Putamen (tissue), 1 donor: ENCODE measurements around the gene MTFMT.

Experiments
- DNase-seq: peaks from one replicate; pipeline ENCODE4 v3.0.0-alpha.2; 2016; ENCODE audit warnings: low spot score

MTFMT gene

DNA sequence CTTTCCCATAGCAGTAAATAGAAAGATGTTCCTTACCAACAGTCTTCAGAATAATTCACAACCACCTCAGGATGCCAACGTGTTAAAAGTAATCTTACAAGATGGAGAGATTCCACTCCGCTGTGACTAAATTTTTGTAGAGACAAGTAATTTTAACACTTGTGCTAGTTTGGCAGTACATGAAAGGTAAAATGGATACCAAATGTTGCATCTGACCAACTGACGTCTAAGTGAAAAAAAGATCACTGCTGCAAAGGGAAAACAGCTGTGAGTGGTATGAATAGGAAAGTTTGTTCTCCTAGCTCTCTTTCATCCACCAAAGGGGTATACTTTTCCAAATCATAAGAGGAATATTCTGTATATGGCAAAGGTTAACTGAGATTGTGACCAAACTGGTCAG, 42.3 kb downstream of the MTFMT start:
- DNase-seq = no peak

DNA sequence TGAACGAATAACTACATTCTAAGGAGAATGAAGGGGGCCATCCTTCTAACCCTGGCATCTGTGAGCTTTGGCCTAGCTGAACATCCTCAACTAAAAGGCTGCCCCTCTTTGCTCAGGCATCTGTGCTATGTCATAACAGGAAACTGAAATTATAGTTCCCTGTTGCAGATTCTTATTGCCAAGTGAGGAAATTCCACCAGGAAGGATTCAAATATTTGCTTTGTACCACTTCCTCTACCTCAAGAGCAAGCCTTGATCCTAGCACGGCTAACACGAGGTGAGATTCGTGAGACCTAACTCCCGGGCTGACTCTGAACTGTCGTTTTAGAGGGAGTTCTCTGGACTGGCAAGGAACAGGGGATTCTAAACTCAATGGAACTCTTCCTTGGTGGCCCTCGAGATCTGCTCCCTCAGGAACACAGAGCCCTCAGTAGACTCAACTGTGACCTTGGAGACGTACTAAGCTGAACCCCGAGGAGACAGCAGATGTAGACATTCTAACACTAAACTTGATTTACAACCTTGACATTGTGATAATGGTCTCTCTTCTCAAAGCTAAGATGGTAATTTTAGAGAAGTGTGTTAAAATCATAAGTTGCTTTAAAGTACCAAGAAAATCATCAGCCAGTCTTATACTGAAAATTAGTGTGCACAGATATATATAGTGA, 43.9 kb downstream of the MTFMT start:
- no peak for DNase-seq

DNA sequence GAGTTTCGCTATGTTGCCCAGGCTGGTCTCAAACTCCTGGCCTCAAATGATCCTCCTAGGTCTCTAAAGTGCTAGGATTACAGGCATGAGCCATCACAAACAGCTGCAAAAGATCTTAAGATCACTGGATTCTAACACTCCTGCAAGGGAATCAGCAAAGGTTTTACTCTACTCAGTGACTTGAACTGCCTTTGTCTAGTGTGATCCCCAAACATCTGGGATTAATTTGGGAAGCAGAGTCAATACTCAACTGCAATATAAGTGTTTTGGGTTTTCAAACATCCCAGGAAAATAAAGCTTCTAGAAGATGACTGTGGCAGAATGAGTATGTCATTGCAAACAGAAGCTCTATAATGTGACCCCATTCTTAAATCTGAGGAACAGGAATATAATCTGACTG, 47.0 kb downstream of the MTFMT start:
- DNase-seq = no peak

DNA sequence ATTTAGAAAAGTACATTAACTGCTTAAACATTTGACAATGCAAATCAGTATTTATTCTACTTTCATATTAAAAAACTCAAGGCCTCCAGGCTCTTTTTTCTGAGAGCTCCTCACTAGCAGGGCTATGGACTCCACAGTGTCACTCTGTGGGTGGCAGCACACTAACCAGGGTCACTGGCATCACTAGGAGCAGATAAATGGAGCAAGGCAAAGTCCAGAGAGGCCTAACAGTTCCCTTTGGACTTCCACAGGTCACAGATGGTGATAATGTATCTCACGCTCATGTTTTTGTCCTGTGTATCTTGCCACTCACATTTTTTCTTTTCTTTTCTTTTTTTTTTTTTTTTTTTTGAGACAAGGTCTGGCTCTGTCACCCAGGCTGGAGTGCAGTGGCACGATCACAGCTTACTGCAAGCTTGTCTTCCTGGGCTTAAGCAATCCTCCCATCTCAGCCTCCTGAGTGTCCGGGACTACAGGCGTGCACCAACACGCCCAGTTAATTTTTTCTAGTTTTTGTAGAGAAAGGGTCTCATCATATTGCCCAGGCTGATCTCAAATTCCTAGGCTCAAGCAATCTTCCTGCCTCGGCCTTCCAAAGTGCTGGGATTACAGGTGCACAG, 47.5 kb downstream of the MTFMT start:
- no peak for DNase-seq

DNA sequence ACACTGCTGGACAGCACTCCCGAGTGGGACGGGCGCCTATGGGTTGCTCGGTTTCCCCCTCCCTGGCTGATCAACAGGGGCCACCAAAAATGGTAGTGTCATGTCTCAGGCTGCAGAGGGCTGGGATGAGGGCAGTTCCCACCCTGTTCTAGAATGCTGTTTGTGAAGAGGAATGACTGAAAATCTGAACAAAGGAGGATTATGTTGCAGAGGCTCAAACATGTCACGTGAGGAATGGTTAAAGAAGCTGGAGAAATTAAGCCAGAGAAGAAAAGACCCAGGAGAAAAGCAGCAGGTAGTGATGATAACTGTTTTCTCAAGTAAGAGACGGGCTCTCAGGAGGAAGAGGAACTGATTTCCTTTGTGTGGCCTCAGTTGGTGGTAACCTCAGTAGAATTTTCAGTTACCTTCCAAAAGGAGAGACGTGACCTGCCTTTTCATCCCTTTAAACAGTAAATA, 50.2 kb downstream of the MTFMT start:
- peak; percentile 22 for DNase-seq

DNA sequence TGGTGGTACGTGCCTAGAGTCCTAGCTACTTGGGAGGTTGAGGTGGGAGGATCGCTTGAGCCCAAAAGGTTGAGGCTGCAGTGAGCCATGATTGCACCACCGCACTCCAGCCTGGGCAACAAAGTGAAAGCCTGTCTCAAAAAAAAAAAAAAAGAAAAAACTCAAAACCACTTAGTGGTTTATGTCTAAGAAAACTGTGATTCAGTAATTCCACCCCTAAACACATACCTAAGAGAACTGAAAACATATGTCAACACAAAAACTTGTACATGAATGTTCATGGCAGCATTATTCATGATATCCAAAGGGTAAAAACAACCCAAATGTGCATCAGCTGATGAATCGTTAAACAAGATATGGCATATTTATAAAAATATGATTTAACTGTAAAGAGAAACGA, 54.0 kb downstream of the MTFMT start:
- DNase-seq = no peak

DNA sequence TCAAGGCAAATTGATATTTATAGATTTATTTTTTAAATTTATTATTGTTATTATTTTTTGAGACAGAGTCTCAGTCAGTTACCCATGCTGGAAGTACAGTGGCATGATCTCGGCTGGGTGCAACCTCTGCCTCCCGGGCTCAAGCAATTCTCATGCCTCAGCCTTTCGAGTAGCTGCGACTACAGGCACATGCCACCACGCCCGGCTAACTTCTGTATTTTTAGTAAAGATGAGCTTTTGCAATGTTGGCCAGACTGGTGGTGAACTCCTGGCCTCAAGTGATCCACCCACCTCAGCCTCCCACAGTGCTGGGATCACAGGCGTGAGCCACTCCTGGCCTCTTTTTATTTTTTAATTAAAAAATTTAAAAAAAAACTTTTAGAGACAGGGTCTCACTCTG, 58.7 kb downstream of the MTFMT start:
- DNase-seq = no peak

DNA sequence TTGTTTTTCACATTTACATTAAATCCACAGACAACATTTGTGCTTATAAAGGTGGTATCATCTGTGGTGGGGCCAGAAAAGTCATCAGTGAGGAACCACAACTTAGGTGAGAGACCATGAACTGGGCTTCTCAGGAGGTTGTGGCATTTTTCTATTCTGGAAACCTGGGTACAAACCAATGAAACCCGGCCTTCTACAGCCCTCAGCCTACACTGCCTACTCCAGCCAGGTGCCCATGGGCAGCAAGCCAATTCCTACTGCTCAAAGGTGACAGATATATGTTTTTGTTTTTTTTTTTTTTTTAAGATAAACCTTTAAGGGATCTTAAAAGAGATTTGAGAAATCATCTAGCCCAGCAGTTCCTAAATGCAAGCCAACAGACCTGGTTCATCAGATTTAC, 60.0 kb downstream of the MTFMT start:
- DNase-seq = no peak

DNA sequence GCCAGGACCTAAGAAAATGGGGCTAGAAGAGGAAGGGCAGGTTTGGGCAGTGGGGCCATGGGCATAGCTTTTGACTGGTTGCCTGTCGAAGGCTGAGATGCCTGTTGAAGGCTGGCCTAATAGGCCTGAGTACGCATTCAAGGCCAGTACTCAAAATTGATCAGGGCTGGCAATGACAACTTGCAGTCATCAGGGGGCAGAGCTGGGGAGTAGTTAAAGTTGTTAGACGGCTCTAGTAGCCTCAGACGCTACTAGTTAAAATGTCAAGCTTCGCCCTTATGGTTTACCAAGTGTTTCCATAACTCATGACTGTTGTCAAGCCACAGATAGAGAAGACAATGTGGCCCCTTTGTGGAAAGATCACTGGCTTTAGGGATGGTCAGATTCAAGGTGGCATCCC, 68.4 kb downstream of the MTFMT start:
- no peak for DNase-seq

DNA sequence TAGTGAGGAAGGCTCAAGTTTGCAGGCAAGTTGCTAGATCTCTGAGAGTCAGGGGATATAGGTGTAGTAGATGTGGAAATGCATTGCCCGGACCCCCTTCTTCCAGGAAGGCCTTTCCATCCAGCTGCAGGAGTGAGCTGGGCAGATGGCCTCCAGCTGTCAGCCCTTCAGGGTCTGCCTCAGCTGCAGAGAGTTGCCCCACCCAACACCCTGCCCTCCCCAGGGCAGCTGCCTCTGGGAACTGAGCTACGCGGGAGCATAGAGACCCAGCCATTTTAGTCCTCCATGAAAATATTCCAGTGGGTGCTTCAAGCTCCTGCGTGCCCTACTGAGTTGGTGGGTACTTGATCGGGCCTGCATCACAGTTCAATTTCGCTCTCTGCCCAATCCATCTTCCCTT, 69.3 kb downstream of the MTFMT start:
- DNase-seq = no peak

DNA sequence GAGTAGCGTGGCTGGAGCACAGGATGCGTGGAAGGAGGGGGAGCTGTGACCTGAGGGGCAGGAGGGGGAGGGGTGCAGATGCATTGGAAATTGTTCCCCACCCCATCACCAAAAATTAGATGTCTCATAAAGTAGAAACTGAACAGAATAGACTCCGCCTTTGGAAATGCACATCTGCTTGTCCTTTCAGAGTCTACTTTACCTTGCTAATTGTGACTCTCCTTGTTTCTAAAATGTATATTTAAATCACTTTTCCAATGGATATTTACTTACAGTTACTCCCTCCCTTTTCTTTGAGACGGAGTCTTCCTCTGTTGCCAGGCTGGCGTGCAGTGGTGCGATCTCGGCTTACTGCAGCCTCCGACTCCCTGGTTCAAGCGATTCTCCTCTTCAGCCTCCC, 70.3 kb downstream of the MTFMT start:
- no peak for DNase-seq

DNA sequence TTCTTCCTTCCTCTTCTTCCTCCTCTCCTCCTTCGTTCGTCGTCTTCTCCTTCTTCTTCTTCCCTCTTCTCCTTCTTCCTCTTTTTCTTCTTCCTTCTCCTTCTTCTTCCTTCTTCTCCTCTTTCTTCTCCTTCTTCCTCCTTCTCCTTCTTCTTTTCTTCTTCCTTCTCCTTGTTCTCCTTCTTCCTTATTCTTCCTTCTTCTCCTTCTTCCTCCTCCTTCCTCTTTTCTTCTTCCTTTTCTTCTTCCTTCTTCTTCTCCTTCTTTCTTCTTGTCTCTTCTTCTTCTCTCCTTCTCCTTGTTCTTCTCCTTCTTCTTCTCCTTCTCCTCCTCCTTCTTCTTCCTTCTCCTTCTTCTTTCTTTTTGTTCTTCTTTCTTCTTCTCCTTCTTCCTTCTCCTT, 75.0 kb downstream of the MTFMT start:
- DNase-seq = no peak

DNA sequence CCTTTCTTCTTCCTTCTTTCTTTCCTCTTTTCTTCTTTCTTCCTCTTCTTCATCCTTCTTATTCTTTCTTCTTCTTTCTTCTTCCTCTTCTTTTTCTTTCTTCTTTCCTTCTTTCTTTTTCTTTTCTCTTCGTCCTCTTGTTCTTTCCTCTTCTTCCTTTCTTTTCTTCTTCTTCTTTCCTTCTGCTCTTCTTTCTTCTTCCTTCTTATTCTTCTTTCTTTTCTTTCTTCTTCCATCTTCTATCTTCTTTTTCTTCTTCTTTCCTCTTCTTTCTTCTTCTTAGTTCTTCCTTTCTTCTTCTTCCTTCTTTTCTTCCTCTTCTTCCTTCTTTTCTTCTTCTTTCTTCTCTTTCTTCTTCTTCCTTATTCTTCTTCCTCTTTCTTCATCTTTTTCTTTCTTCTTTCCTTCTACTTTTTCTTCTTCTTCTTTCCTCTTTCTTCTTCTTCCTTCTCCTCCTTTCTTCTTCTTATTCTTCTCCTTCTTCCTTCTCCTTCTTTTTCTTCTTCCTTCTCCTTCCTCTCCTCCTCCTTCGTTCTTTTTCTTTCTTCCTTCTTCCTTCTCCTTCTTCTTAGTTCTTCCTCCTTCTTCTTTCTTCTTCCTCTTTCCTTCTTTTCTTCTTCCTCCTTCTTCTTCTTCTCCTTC, 77.5 kb downstream of the MTFMT start:
- no peak for DNase-seq
